ENCODE measurements around the gene CREB3L2. TPM values are rescaled to one million over a fixed set of nuclear protein-coding genes. Genes with fewer than 3 reads are reported as not detected.

CREB3L2 gene
- total and polyA plus RNA-seq, 10 of the 15 experiments (the other 5 are each of a cell fraction or from before 2014, with no cell fraction given): 6.4 to 67.1 (median 26.2) TPM

- no peak for TF ChIP-seq PRDM15 (CRISPR knock-in tag; IDR thresholded peaks at IDR 0.05)
These were observed 36.9 kb downstream of the CREB3L2 start (continued) for GRCh38 chr7:137964824-137965545.

- Histone ChIP-seq H3K27ac (ENCODE audit: control insufficient read depth, insufficient read depth) (no peak overlapping the region), H2AFZ (ENCODE audit: control insufficient read depth, low read depth, low read length) (no peak overlapping the region), H3K9me3 (replicated peaks; ENCODE audit: control insufficient read depth, insufficient read depth, low read length) (no peaks in the 10 kb centered on the region; the same call in 2 of the 3 replicates), H3K4me1 (ENCODE audit: control insufficient read depth, insufficient read depth, low read length) (peaks cover 37% of the 10 kb centered on the region), H3K4me2 (ENCODE audit: control insufficient read depth, insufficient read depth) (no peak overlapping the region), H3K9ac (ENCODE audit: control insufficient read depth, insufficient read depth, low read length) (no peak overlapping the region), H4K20me1 (ENCODE audit: control insufficient read depth, insufficient read depth) (no peaks in the 10 kb centered on the region), H3K4me3 (no peak overlapping the region), H3K27me3 (replicated peaks in 1 of 2; ENCODE audit: control insufficient read depth in 2 of 2, insufficient read depth in 2 of 2, low read length in 1 of 2) (no peaks in the 10 kb centered on the region), H3K79me2 (ENCODE audit: control insufficient read depth, insufficient read depth, low read length) (peaks cover 86% of the 10 kb centered on the region), H3K36me3 (ENCODE audit: control insufficient read depth in 2 of 2, insufficient read depth in 2 of 2, low read length in 1 of 2) (peaks cover 2 to 15% of the 10 kb centered on the region in 2 experiments; a peak in 3 of 4 replicates)
- ChIA-PET POLR2A (interaction anchor here (0.6 to 1.2 kb wide), 2 partner anchors 29 to 37 kb away, joined by 3 read pairs; no protein-coding TSS in a partner anchor), RAD21 (ENCODE audit: unreplicated experiment) (interaction anchor here (1.0 kb wide), 1 partner anchor 34 kb away, joined by 5 read pairs; no protein-coding TSS in a partner anchor), SMC1A (ENCODE audit: uncharacterized antibody, unreplicated experiment) (interaction anchor here (0.7 to 2.4 kb wide), 9 partner anchors 12 to 59 kb away, joined by 3 to 6 read pairs (median 4); no protein-coding TSS in a partner anchor), CTCF (interaction anchor here (0.7 to 1.4 kb wide), 6 partner anchors 10 to 60 kb away, joined by 3 to 4 read pairs (median 3); no protein-coding TSS in a partner anchor)
- no peak for ATAC-seq
- BruUV-seq (replicated peaks): no TSS peak
- in situ Hi-C loops (cut with MboI) (no loop called here), intact Hi-C loops (cut with micrococcal nuclease; ENCODE audit: unreplicated experiment) (no loop called here)
- FAIRE-seq: no peak
- DNase-seq (ENCODE audit: low read depth, low spot score): no peak
- TF ChIP-seq TBL1XR1 (IDR thresholded peaks at IDR 0.05; ENCODE audit: low read depth, low read length) (no peak), SP1 (IDR thresholded peaks at IDR 0.05; ENCODE audit: low read depth, low read length) (no peak), PKNOX1 (IDR thresholded peaks at IDR 0.05) (no peak), REST (IDR thresholded peaks at IDR 0.05; ENCODE audit: low read depth, low read length) (no peak), IKZF1 (conservative IDR thresholded peaks at IDR 0.05) (no peak)
- WGBS (ENCODE audit: insufficient coverage, insufficient replicate concordance, low lambda C conversion rate, missing lambda C conversion rate): 71% methylated on average over 7 of the region's 7 CpGs
These were observed 38.9 kb downstream of the CREB3L2 start for GRCh38 chr7:137962875-137963507.

All from GM12878 (cell line).